Thyroid gland (tissue), 4 donors: ENCODE measurements around the gene MRC2.

ENCODE experiments used
- CTCF ChIP-seq, 6 experiments: fragments of 200-600 bp in 3 of 6; fragments of 450-650 bp in 3 of 6; sonication (generic) in 3 of 6; IDR thresholded peaks; one replicate each; pipeline ENCODE4 v1.5.1; 2016 to 2019; ENCODE audit warnings: antibody characterized with exemption in 6 of 6, mild to moderate bottlenecking in 2 of 6, inconsistent platforms in 1 of 6, moderate library complexity in 1 of 6
- POLR2A ChIP-seq, 2 donors: fragments of 450-650 bp; IDR thresholded peaks; one replicate each; pipeline ENCODE4 v1.6.1; 2017; ENCODE audit warnings: antibody characterized with exemption in 2 of 2, mild to moderate bottlenecking in 2 of 2, moderate library complexity in 1 of 2

- no peak for TF ChIP-seq CTCF (IDR thresholded peaks at IDR 0.05)
- no peak for TF ChIP-seq POLR2A (IDR thresholded peaks at IDR 0.05)
These were observed 2.3 kb downstream of the MRC2 start for GRCh38 chr17:62629556-62630364.
